Erythroblast (primary cell): ENCODE measurements around the gene DKC1.
A peak's percentile ranks its signal among the peaks of the same experiment; 100 is the strongest.

Source experiments
- DNase-seq, 2 experiments: peaks; one replicate each; lab custom pipeline; 2025; lab: John Stamatoyannopoulos, UW
- GATA1 ChIP-seq: IDR thresholded peaks from 2 replicates; pipeline ENCODE4 v1.6.1; 2011; ENCODE audit warnings: low read depth, mild to moderate bottlenecking, control low read depth, low read length, moderate library complexity
- POLR2A ChIP-seq: IDR thresholded peaks from 2 replicates; pipeline ENCODE4 v1.6.1; 2011; ENCODE audit warnings: mild to moderate bottlenecking, low read length

The DKC1 gene

DNA sequence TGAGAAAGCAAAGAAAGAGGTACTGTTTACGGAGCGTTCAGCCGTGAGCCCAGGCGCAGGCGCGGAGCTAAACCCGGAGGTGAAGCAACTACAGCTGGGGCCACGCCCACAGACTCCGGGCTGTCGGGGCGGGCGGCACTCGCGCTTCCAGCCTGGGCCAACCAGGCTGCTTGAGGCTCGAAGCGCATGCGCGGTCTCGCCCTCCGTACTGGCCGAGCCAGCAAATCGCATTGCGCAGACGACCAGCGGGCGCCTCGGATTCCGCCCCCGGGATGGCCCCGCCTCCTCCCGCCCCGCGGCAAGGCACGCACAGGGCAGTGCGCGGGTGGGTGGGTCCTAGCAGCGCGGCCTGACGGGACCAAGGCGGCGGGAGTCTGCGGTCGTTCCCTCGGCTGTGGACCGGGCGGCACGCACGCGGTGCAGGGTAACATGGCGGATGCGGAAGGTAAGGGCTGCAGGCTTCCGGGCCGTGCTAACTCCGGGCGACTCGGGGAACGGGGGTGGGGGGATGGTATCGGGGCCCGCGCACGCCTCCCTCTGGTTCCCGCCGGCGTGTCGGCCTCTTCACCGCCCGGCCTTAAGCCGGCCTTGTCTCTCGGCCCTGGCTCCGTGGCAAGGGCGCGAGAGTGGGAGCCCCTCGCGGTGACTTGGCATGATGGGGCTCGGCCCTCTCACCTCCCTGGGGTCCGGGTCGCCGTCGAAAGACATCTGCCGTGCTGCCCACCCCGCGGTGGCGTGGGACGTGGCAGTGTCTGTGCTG is at the start of gene DKC1:
Gene DKC1, plus strand, starts transcription at position 328 of the 760 bp plus-strand sequence. Its CDS starts 102 bp downstream, at position 430.
- TF ChIP-seq POLR2A (peak; percentile 76), GATA1 (no peak)
- peak; percentile 98 for DNase-seq

DNA sequence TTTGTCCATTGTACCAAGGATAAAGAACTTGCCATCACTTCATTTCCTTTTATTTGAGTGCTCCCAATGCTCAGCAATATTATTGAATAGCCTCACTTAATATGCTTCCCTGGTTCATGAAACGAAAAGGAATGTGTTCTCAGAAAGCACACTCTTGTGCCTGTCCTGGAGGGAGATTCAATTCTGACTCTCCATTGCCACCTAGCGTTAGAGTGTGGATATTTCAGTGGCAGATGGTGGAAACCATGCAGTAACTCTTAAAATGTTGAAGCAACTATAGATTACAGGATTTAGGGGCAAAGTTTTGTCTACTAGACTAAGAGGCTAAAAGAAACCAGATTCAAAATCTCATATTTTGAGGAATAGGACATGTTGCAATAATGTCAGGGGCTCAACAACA is 47.7 kb upstream of the DKC1 start:
- DNase-seq = peak; percentile 52 to 70
- TF ChIP-seq POLR2A (no peak), GATA1 (no peak)

DNA sequence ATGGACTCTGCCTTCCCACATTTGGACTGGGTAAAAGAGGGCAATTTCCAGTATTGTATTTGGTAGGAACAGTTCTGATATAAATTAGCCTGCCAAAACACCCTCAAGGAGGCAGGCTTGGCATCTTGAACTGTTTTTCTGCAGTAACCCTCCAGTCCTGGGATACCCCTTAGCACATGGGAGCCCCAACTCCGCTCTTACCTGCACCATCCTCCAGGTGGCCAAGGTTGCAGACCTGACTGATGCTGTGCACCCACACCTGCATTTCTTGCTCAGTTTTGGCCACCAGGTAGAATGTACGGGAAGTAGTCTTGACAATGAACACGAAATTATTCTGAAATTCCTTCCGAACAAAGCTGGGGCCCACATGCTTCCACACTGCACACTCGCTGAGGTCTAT is 46.8 kb upstream of the DKC1 start:
- DNase-seq = no peak
- TF ChIP-seq GATA1 = no peak
- no peak for TF ChIP-seq POLR2A

DNA sequence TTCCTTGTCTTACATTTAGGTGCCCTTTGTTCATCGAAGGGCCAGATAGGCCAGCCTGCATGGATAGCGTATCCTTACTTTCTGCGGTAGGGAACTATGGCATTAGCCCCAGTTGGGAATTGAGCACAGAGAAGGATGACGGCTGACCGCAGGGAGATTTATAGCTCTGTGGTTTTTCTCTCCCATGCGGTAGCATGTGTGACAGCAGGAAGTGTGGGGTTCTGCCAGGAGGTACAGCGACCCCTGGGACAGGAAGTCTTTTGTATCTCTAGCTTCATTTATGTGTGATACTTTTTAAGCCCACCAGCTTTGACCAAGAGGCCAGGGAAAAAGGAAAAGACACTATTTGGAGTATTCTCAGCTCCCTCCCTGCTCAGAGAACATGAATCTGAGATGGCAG is 44.8 kb upstream of the DKC1 start:
- peak in 1 of 2 experiments; percentile 17 for DNase-seq
- TF ChIP-seq GATA1 (no peak), POLR2A (no peak)

DNA sequence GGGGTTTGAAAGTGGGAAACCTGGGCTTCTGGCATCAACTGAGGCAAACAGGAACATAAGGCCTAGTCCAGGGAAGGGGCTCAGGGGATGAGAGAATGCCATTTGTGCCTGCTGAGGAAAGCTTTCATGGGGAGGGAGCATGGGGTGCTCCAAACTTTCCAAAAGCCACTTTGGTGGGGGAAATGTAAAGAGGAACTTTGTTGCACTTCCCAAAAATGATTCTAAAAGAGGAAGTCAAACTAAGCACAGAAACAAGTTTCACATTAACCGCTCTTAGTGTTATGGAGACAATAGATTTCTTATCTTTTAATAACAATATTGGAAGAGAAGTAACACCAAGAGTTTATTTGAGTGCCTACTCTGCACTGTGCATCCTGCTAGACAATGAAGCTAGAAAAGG is 44.0 kb upstream of the DKC1 start:
- TF ChIP-seq POLR2A = no peak
- DNase-seq = no peak

DNA sequence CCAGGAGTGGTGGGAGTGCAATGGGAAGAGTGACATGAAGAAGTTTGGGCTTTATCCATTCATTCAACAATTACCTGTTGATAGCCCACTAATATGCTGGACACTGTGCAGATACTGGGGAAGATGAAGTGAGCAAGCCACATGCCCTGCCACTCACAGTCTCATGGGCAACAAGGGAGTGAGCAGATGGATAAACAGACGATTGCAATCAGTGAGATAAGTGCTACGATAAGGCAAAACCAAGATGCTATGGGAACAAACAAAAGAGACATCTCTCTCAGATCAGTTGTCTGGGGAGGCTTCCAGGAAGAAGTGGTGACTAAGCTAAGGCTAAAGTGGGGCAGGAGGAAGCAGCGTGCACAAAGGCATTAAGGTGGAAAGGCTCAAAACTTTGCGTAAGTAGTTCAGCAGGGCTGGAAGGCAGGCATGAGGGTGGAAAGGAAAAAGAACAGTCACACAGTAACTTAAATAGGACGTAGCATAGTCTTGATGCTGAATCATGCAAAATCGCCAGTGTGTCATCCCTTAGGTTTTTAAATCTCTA is 43.5 kb upstream of the DKC1 start:
- TF ChIP-seq GATA1 (no peak), POLR2A (no peak)
- DNase-seq = peak; percentile 6 to 12

DNA sequence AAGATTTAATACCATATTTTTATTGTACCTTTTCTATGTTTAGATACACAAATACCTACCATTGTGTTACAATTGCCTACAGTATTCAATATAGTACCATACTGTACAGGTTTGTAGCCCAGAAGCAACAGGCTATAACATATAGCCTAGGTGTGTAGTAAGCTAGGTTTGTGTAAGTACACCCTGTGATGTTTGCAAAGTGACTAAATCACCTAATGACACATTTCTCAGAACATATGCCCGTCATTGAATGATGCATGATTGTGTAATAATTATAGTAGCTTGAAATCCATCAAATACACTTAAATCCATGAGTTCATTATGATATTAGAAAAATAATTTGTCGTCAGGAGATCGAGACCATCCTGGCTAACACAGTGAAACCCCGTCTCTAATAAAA is 42.6 kb upstream of the DKC1 start:
- DNase-seq = no peak
- TF ChIP-seq POLR2A (no peak), GATA1 (no peak)

DNA sequence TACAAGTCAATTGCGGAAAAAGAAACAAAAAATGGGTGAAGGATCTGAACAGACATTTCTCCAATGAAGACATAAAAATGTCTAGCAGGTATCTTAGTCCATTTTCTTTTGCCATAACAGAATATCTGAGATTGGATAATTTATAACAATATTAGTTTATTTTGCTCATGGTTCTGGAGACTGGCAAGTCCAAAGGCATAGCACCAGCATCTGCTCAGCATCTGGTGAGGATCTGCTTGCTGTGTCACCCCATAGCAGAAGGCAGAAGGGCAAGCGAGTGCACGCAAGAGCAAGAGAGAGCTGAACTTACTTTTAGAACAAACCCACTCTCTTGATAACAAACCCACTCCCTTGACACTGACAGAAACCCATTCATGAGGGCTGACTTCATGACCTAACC is 41.5 kb upstream of the DKC1 start:
- no peak for DNase-seq
- TF ChIP-seq POLR2A (no peak), GATA1 (no peak)

DNA sequence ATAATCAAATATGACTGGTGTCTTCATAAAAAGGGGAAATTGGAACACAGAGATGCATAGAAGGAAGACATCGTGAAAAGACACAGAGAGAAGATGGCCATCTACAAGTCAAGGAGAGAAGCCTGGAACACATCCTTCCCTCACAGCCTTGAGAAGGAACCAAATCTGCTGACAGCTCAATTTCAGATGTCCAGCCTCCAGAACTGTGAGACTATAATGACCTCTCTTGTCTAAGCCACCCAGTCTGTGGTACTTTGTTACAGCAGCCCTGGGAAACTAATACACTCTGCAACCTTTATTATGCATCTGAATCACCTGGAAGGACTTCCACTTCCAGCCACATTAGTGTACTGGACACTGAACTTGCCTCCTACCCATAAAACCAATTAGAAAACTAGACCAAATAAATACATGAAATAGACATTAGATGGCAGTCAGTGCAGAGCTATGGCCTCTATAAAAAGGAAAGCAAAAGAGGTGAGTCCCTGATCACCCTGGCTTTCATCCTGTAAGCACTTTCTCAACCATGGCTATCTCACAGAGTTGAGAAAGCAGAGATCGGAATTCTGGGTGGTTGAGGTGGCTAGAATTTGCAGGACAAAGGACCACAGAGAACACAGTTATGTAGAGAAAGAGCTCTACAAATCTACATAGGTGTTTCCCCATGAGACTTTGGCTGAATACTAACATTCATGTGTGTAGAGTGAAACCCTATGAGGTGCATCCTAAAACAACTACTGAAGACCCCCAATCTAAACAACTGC is 37.5 kb upstream of the DKC1 start:
- no peak for DNase-seq
- TF ChIP-seq GATA1 (no peak), POLR2A (no peak)

DNA sequence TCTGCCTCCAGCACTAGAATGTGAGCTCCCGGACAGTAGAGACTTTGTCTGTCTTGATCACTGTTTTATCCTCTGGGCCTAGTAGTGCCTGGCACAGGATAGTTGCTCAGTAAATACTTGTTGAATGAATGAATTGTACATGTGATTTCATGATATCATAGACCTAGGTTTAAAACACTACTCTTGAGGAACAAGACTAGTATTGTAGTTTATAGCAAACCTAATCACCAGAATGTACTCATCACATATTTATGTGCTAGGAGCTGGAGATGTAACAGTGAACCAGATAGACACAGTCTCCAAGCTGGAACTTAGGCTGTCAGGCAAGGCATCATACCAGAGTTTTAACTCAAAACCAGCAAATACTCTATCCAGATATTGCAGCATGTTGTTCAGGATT is 35.2 kb upstream of the DKC1 start:
- no peak for DNase-seq
- TF ChIP-seq POLR2A = no peak
- TF ChIP-seq GATA1 = no peak

DNA sequence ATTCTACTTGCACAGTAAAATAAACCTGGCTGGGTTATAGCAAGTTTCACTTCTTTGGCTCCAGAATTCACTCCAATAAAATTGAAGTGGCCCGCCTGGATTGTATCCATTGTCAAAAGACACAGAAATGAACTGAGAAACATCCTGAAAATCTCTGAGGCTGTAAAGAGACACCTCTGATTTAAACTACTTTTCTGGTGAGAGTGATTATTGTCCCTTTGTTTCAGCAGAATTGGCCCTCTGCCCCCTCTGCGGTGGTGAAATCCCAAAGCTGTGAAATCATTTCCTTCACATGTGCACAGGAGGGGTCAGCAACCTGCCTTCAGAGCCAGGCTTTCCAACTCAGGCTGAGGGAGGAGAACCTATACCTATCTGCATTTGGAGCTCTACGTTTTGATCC is 34.8 kb upstream of the DKC1 start:
- no peak for DNase-seq
- TF ChIP-seq GATA1 = no peak
- TF ChIP-seq POLR2A = no peak

DNA sequence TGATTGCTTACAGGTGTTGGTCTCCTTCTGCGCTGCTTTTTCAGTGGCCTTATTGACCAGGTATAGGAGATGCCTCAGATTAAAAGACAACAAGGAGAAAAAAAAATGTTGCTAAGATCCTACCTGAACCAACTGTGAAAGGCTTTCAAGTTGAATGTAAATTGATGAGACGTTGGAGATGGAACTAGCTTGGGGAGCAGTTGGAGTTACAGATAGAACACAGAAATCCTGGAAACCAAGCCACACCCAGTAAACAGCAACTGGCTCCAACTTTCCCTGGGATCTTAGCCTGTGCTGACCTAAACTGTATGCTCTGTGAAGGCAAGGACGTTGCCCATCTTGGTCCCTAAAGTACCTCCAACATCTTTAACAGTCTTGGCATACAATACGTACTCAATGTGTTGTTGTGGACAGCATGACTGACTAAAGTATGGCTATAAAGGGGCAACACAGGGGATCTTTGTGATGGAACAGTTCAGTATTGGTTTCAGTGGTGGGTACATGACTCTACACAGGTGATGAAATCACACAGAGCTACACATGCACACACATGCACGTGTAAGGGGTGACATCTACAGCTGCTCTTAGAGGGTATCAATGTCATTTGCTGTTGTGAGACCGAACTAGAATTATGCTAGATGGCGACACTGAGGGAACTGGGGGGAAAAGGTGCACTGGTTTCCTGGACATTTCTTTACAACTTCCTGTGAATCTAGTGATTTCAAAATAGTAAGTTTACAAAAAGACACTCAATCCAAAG is 34.1 kb upstream of the DKC1 start:
- TF ChIP-seq POLR2A = no peak
- no peak for TF ChIP-seq GATA1
- no peak for DNase-seq

DNA sequence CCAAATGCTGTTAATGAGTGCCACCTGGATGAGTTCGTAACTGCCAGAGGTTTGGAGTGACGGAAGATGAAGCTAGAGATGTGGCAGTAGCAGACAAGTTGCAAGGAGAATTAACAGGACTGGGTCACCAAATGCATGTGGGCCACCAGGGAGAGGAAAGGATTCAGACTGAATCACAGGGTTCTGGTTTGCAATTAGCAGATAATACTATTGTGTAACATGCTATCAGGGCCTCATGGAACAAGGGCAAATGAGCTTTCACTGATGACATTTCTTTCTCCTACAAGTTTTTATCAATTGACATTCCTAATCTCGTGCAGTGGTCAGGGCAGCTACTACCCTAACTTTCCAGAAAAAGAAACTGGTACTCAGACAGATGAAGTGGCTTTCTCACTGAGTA is 33.2 kb upstream of the DKC1 start:
- TF ChIP-seq POLR2A (no peak), GATA1 (no peak)

DNA sequence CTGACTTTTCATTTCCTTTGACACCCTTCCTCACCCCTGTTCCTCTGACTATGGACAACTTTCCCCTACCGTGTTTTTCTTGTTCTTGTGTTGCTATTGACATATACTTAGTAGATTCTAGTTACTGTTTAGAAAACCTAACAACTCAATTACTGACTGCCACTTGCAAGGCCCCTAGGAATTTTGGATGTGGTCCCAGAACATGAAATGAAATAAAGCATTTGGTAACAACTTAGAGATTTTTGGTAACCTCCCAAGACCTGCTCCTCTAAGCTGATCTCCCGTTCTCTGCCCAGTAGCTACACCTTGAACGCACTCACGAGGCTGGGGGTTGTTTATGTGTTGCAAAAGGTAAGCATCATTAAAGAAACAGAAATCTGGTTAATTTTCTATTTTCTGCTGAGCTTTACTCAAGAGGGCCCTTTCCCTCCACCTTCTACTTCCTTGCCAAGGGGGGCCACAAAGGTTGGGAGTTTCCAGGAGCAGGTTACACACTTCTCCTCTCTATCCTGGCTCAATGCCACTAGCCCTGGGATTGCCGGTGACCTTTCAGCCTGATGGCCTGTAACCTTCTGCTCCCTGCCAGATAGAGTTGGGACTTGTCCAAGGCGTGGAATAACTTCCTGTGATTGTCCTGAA is 32.3 kb upstream of the DKC1 start:
- TF ChIP-seq GATA1 = no peak
- TF ChIP-seq POLR2A = no peak

More for the DNA sequence above, 33.2 kb upstream of the DKC1 start:
- DNase-seq = no peak

More for the DNA sequence above, 32.3 kb upstream of the DKC1 start:
- no peak for DNase-seq
